ENCODE data around the gene RCL1. TPM values are rescaled to one million over a fixed set of nuclear protein-coding genes. Genes with fewer than 3 reads are reported as not detected.

RCL1 gene
- total RNA-seq, 3 donors from 2014 or later: 12.0 to 13.3 (median 12.4) TPM

- TF ChIP-seq, protein P1, sequence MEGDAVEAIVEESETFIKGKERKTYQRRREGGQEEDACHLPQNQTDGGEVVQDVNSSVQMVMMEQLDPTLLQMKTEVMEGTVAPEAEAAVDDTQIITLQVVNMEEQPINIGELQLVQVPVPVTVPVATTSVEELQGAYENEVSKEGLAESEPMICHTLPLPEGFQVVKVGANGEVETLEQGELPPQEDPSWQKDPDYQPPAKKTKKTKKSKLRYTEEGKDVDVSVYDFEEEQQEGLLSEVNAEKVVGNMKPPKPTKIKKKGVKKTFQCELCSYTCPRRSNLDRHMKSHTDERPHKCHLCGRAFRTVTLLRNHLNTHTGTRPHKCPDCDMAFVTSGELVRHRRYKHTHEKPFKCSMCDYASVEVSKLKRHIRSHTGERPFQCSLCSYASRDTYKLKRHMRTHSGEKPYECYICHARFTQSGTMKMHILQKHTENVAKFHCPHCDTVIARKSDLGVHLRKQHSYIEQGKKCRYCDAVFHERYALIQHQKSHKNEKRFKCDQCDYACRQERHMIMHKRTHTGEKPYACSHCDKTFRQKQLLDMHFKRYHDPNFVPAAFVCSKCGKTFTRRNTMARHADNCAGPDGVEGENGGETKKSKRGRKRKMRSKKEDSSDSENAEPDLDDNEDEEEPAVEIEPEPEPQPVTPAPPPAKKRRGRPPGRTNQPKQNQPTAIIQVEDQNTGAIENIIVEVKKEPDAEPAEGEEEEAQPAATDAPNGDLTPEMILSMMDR (IDR thresholded peaks at IDR 0.05): no peak
- no peak for ATAC-seq
These were observed 11.2 kb downstream of the RCL1 start for GRCh38 chr9:4803670-4804530.

GRCh38 chr9:4804531-4805016 is 11.8 kb downstream of the RCL1 start:
- no peak for DNase-seq
- TF ChIP-seq, protein P1 (IDR thresholded peaks at IDR 0.05): no peak
- intact Hi-C loops (cut with DNase I, micrococcal nuclease): no loop called here
- Histone ChIP-seq H3K9me3 (peaks cover 10% of the 10 kb centered on the region), H3K36me3 (ENCODE audit: low read depth) (no peaks in the 10 kb centered on the region), H3K4me1 (ENCODE audit: low read depth) (no peaks in the 10 kb centered on the region), H3K4me3 (no peak overlapping the region)
- ATAC-seq: no peak

More at GRCh38 chr9:4803670-4804530, 11.2 kb downstream of the RCL1 start:
- intact Hi-C loops (cut with DNase I, micrococcal nuclease): no loop called here
- DNase-seq: no peak
- H3K4me1 ChIP-seq (ENCODE audit: low read depth): no peaks in the 10 kb centered on the region
- H3K9me3 ChIP-seq: peaks cover 10% of the 10 kb centered on the region
- H3K36me3 ChIP-seq (ENCODE audit: low read depth): no peaks in the 10 kb centered on the region
- no peak overlapping the region for H3K4me3 ChIP-seq

DNA sequence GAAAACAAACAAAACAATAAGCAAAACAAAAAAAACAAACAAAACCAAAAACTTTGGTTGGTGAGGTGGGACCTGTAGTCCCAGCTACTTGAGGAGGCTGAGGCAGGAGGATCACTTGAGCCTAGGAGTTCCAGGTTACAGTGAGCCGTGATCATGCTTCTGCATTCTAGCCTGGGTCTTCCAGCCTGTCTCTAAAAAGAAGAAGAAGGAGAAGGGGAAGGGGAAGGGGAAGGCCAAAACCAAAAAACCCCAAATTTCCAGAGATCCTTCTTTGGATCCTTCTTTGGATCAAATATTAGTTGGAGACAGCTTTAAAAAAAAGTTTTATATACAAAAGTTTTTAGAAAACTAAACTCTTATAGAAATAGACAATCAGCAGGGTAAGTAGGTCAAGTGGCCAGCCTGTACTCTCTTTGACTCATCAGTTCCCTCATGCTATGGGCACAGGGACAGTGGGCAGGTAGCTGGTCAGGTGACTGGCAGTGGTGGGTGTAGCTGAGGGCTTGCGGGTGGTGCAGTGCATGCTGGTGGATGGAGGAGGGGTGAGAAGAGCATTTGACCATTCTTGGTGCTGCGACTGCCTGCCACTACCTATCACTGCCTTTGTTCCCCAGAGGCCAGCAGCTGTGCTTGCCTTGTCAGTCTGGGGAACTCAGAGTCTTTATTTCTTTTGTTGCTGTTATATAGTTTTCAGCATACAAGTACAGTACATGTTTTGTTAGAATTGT is 12.6 kb downstream of the RCL1 start:
- DNase-seq: no peak
- TF ChIP-seq, protein P1 (IDR thresholded peaks at IDR 0.05): no peak
- ATAC-seq: no peak
- Histone ChIP-seq H3K9me3 (peaks cover 10% of the 10 kb centered on the region), H3K36me3 (ENCODE audit: low read depth) (no peaks in the 10 kb centered on the region), H3K4me1 (ENCODE audit: low read depth) (no peaks in the 10 kb centered on the region), H3K4me3 (no peak overlapping the region)
- intact Hi-C loops (cut with DNase I, micrococcal nuclease): no loop called here

- intact Hi-C loops (cut with DNase I, micrococcal nuclease): no loop called here
- DNase-seq (no peak), ATAC-seq (peak; percentile 73)
- H3K36me3 ChIP-seq (ENCODE audit: low read depth): no peaks in the 10 kb centered on the region
- peaks cover 3% of the 10 kb centered on the region for H3K4me1 ChIP-seq (ENCODE audit: low read depth)
- no peak overlapping the region for H3K4me3 ChIP-seq
- TF ChIP-seq, protein P1 (IDR thresholded peaks at IDR 0.05): no peak
- peaks cover 10% of the 10 kb centered on the region for H3K9me3 ChIP-seq
These were observed 17.8 kb downstream of the RCL1 start for GRCh38 chr9:4810565-4810964.

DNA sequence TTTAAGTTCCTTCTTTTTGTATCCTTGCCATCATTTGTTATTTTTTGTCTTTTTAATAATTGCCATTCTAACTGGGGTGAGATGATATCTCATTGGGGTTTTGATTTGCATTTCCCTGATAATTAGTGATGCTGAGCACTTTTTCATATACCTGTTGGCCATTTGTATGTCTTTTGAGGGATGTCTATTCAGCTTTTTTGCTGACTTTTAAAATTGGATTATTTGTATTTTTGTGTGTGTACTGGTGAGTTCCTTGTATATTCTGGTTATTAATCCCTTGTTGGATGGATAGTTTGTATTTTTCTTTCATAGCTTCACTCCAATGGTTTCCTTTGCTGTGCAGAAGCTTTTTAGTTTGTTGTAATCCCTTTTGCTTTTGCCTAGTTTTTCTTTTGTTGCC is 19.1 kb downstream of the RCL1 start:
- Histone ChIP-seq H3K4me1 (ENCODE audit: low read depth) (peaks cover 5% of the 10 kb centered on the region), H3K36me3 (ENCODE audit: low read depth) (no peaks in the 10 kb centered on the region), H3K9me3 (peaks cover 4% of the 10 kb centered on the region), H3K4me3 (no peak overlapping the region)
- TF ChIP-seq, protein P1 (IDR thresholded peaks at IDR 0.05): no peak
- intact Hi-C loops (cut with DNase I, micrococcal nuclease): no loop called here
- ATAC-seq (no peak), DNase-seq (no peak)

Data from mucosa of descending colon (tissue), 3 donors.